Right forelimb (tissue), 1 donor: ENCODE results near the gene PTPN3.

Experiments used
- DNase-seq: peaks from one replicate; pipeline ENCODE4 v3.0.0-alpha.2; 2018

The PTPN3 gene

GRCh38 chr9:109421026-109421970 is 76.8 kb downstream of the PTPN3 start:
- DNase-seq = no peak

- DNase-seq = no peak
Measured at GRCh38 chr9:109419531-109419930, 78.6 kb downstream of the PTPN3 start.

- no peak for DNase-seq
Measured at GRCh38 chr9:109418827-109419226, 79.3 kb downstream of the PTPN3 start.

GRCh38 chr9:109417585-109418544 is 80.2 kb downstream of the PTPN3 start:
- no peak for DNase-seq

- DNase-seq = no peak
Measured at GRCh38 chr9:109417054-109417453, 81.1 kb downstream of the PTPN3 start.

- no peak for DNase-seq
Measured at GRCh38 chr9:109416135-109416706, 81.9 kb downstream of the PTPN3 start.

GRCh38 chr9:109414125-109414785 is 83.9 kb downstream of the PTPN3 start:
- DNase-seq = no peak

- no peak for DNase-seq
Measured at GRCh38 chr9:109411798-109412352, 86.2 kb downstream of the PTPN3 start.

- no peak for DNase-seq
Measured at GRCh38 chr9:109411069-109411761, 86.9 kb downstream of the PTPN3 start.

- no peak for DNase-seq
Measured at GRCh38 chr9:109409773-109410397, 88.2 kb downstream of the PTPN3 start.

- no peak for DNase-seq
Measured at GRCh38 chr9:109408759-109409462, 89.2 kb downstream of the PTPN3 start.

GRCh38 chr9:109403766-109404320 is 94.3 kb downstream of the PTPN3 start:
- no peak for DNase-seq

- DNase-seq = no peak
Measured at GRCh38 chr9:109403116-109403515, 95.0 kb downstream of the PTPN3 start.

- DNase-seq = no peak
Measured at GRCh38 chr9:109401990-109402318, 96.2 kb downstream of the PTPN3 start.

GRCh38 chr9:109401169-109401989 is 96.7 kb downstream of the PTPN3 start:
- DNase-seq = peak; percentile 57

- no peak for DNase-seq
Measured at GRCh38 chr9:109399258-109399767, 98.8 kb downstream of the PTPN3 start.

GRCh38 chr9:109391176-109391575 is 106.9 kb downstream of the PTPN3 start:
- DNase-seq = no peak

- DNase-seq = no peak
Measured at GRCh38 chr9:109387856-109388255, 110.3 kb downstream of the PTPN3 start.

- no peak for DNase-seq
Measured at GRCh38 chr9:109387206-109387605, 110.9 kb downstream of the PTPN3 start.
